Loucy (cell line): ENCODE measurements around the gene TPSB2.
"Not testable (repeated sequence)": the region's sequence is repeated elsewhere in the genome, so short reads cannot be mapped to it uniquely, and the experiment has no call there.

Experiments
- H2AFZ ChIP-seq: fragments of 200-600 bp; sonication (generic); 2 replicates; pipeline ENCODE4 v1.6.0; 2016; ENCODE audit warnings: antibody characterized with exemption, mild to moderate bottlenecking, low read length, moderate library complexity
- H3F3A ChIP-seq: fragments of 200-600 bp; 2 replicates; pipeline ENCODE4 v1.6.0; 2016; ENCODE audit warnings: antibody characterized with exemption, low read depth, mild to moderate bottlenecking
- H3K27me3 ChIP-seq: fragments of 200-600 bp; sonication (generic); 2 replicates; pipeline ENCODE4 v1.6.1; 2014; ENCODE audit warnings: low read length, mild to moderate bottlenecking; ENCODE audit not compliant: insufficient read depth, poor library complexity, severe bottlenecking
- H3K36me3 ChIP-seq: fragments of 200-600 bp; sonication (generic); 2 replicates; pipeline ENCODE4 v1.6.1; 2016; ENCODE audit warnings: low read length; ENCODE audit not compliant: insufficient read depth
- H3K4me1 ChIP-seq: fragments of 200-600 bp; sonication (generic); 2 replicates; pipeline ENCODE4 v1.5.1; 2014; ENCODE audit warnings: low read length, mild to moderate bottlenecking; ENCODE audit not compliant: insufficient read depth, poor library complexity, severe bottlenecking
- H3K4me2 ChIP-seq: fragments of 200-600 bp; sonication (generic); 2 replicates; pipeline ENCODE4 v1.6.0; 2014; ENCODE audit warnings: antibody characterized with exemption, low read length, low read depth, mild to moderate bottlenecking; ENCODE audit not compliant: poor library complexity, severe bottlenecking
- H3K4me3 ChIP-seq: fragments of 200-600 bp; sonication (generic); 2 replicates; pipeline ENCODE4 v1.5.1; 2014; ENCODE audit warnings: low read length, mild to moderate bottlenecking, mixed read lengths; ENCODE audit not compliant: poor library complexity, severe bottlenecking
- H3K79me2 ChIP-seq: fragments of 200-600 bp; sonication (generic); 2 replicates; pipeline ENCODE4 v1.6.1; 2014; ENCODE audit warnings: low read length; ENCODE audit not compliant: insufficient read depth
- H3K9ac ChIP-seq: fragments of 200-600 bp; sonication (generic); 2 replicates; pipeline ENCODE4 v1.6.0; 2014; ENCODE audit warnings: mild to moderate bottlenecking, low read depth, low read length, moderate library complexity; ENCODE audit not compliant: poor library complexity, severe bottlenecking
- H3K9me2 ChIP-seq: fragments of 200-600 bp; sonication (generic); replicated peaks from 2 replicates; pipeline ENCODE4 v1.6.1; 2016; ENCODE audit warnings: low read depth, low read length, mixed read lengths
- H3K9me3 ChIP-seq: fragments of 200-600 bp; sonication (generic); 2 replicates; pipeline ENCODE4 v1.6.1; 2014; ENCODE audit warnings: mild to moderate bottlenecking, antibody characterized with exemption, low read length, low read depth; ENCODE audit not compliant: insufficient read depth
- H4K20me1 ChIP-seq: fragments of 200-600 bp; sonication (generic); 2 replicates; pipeline ENCODE4 v1.6.0; 2014; ENCODE audit warnings: antibody characterized with exemption, low read length, mild to moderate bottlenecking; ENCODE audit not compliant: insufficient read depth, poor library complexity, severe bottlenecking
- CTCF ChIP-seq: fragments of 200-600 bp; sonication (generic); conservative IDR thresholded peaks from 2 replicates; pipeline ENCODE4 v1.5.1; 2014; ENCODE audit warnings: mild to moderate bottlenecking, antibody characterized with exemption, low read length
- EZH2phosphoT487 ChIP-seq: fragments of 200-600 bp; IDR thresholded peaks from 2 replicates; pipeline ENCODE4 v1.6.1; 2018; ENCODE audit warnings: antibody characterized with exemption, mild to moderate bottlenecking, moderate library complexity, borderline replicate concordance

The TPSB2 gene

GRCh38 chr16:1256874-1257322 lies 26.9 kb upstream of the TPSB2 start:
- no peaks in the 10 kb centered on the region for H3K27me3 ChIP-seq

GRCh38 chr16:1256296-1256873 lies 26.4 kb upstream of the TPSB2 start:
- not testable (repeated sequence) for H3F3A ChIP-seq, H3K4me2 ChIP-seq, H4K20me1 ChIP-seq, H3K79me2 ChIP-seq, H3K36me3 ChIP-seq, H3K9me3 ChIP-seq, H3K9ac ChIP-seq, H3K4me1 ChIP-seq, H3K9me2 ChIP-seq, H3K27me3 ChIP-seq, H2AFZ ChIP-seq, H3K4me3 ChIP-seq

More at GRCh38 chr16:1256874-1257322, 26.9 kb upstream of the TPSB2 start:
- H3K36me3 ChIP-seq, result no peaks in the 10 kb centered on the region
- no peaks in the 10 kb centered on the region for H3F3A ChIP-seq
- no peaks in the 10 kb centered on the region for H3K79me2 ChIP-seq
- H4K20me1 ChIP-seq, result no peaks in the 10 kb centered on the region
- H3K4me1 ChIP-seq, result no peaks in the 10 kb centered on the region
- no peak overlapping the region for H3K4me2 ChIP-seq
- H3K9ac ChIP-seq, result no peak overlapping the region
- H3K9me3 ChIP-seq, result no peaks in the 10 kb centered on the region
- no peak overlapping the region for H3K4me3 ChIP-seq
- no peak for TF ChIP-seq CTCF
- no peak for TF ChIP-seq EZH2phosphoT487
- H3K9me2 ChIP-seq, result no peaks in the 10 kb centered on the region
- H2AFZ ChIP-seq, result no peak overlapping the region

- H3F3A ChIP-seq, H2AFZ ChIP-seq, H3K4me3 ChIP-seq, H3K27me3 ChIP-seq, H3K9me3 ChIP-seq, H3K79me2 ChIP-seq, H3K9me2 ChIP-seq, H3K36me3 ChIP-seq, H3K4me1 ChIP-seq, H4K20me1 ChIP-seq, H3K9ac ChIP-seq, H3K4me2 ChIP-seq: not testable (repeated sequence)
Observed at GRCh38 chr16:1255276-1256122, 25.5 kb upstream of the TPSB2 start, which contains the start of gene TPSD1. Gene TPSD1, plus strand, starts transcription at chr16:1256069. Its CDS starts 212 bp downstream, at chr16:1256281.

GRCh38 chr16:1254821-1255220 lies 24.8 kb upstream of the TPSB2 start:
- not testable (repeated sequence) for H3K4me2 ChIP-seq, H3K9ac ChIP-seq, H4K20me1 ChIP-seq, H3K79me2 ChIP-seq, H3K4me3 ChIP-seq, H3K4me1 ChIP-seq, H3K9me3 ChIP-seq, H3F3A ChIP-seq, H2AFZ ChIP-seq, H3K9me2 ChIP-seq, H3K27me3 ChIP-seq, H3K36me3 ChIP-seq

- H3K4me2 ChIP-seq, H3K9me2 ChIP-seq, H3K9ac ChIP-seq, H3F3A ChIP-seq, H3K36me3 ChIP-seq, H3K27me3 ChIP-seq, H3K4me3 ChIP-seq, H3K9me3 ChIP-seq, H2AFZ ChIP-seq, H3K4me1 ChIP-seq, H3K79me2 ChIP-seq, H4K20me1 ChIP-seq: not testable (repeated sequence)
Observed at GRCh38 chr16:1253701-1254364, 23.8 kb upstream of the TPSB2 start.

GRCh38 chr16:1249031-1249755 lies 19.2 kb upstream of the TPSB2 start:
- H3F3A ChIP-seq, result not testable (repeated sequence)

More at GRCh38 chr16:1249031-1249755, 19.2 kb upstream of the TPSB2 start:
- H4K20me1 ChIP-seq, H3K4me3 ChIP-seq, H3K79me2 ChIP-seq, H3K36me3 ChIP-seq, H3K4me2 ChIP-seq, H3K4me1 ChIP-seq, H3K9me3 ChIP-seq, H3K9ac ChIP-seq, H3K27me3 ChIP-seq, H2AFZ ChIP-seq, H3K9me2 ChIP-seq: not testable (repeated sequence)
